GM21529 (cell line): ENCODE results near the gene DUSP2.

Experiments used
- ATAC-seq: cut with Tn5 transposase; IDR thresholded peaks from one replicate; pipeline ENCODE4 v1.9.1; 2021; ENCODE audit not compliant: unreplicated experiment

DUSP2 gene

GRCh38 chr2:96145036-96145847, at the start of gene DUSP2:
Gene DUSP2 (minus strand): TSS chr2:96145440. CDS start chr2:96145354, 86 bp downstream.
- ATAC-seq: peak; percentile 47

- no peak for ATAC-seq
Measured at GRCh38 chr2:96191937-96192670, 46.9 kb upstream of the DUSP2 start.

- ATAC-seq: no peak
Measured at GRCh38 chr2:96188821-96189526, 43.7 kb upstream of the DUSP2 start.

GRCh38 chr2:96186562-96186961, 41.3 kb upstream of the DUSP2 start:
- ATAC-seq: no peak

GRCh38 chr2:96185516-96185915, 40.3 kb upstream of the DUSP2 start:
- ATAC-seq: no peak

- ATAC-seq: no peak
Measured at GRCh38 chr2:96184989-96185388, 39.7 kb upstream of the DUSP2 start.

GRCh38 chr2:96184188-96184587, 38.9 kb upstream of the DUSP2 start:
- no peak for ATAC-seq

- no peak for ATAC-seq
Measured at GRCh38 chr2:96181529-96181928, 36.3 kb upstream of the DUSP2 start.

- ATAC-seq: no peak
Measured at GRCh38 chr2:96180521-96180920, 35.3 kb upstream of the DUSP2 start.

GRCh38 chr2:96180002-96180401, 34.8 kb upstream of the DUSP2 start:
- no peak for ATAC-seq

GRCh38 chr2:96176661-96177060, 31.4 kb upstream of the DUSP2 start:
- ATAC-seq: no peak

GRCh38 chr2:96175951-96176350, 30.7 kb upstream of the DUSP2 start:
- no peak for ATAC-seq

GRCh38 chr2:96174251-96175144, 29.3 kb upstream of the DUSP2 start:
- ATAC-seq: peak; percentile 83

- no peak for ATAC-seq
Measured at GRCh38 chr2:96171831-96172230, 26.6 kb upstream of the DUSP2 start.

GRCh38 chr2:96170626-96171025, 25.4 kb upstream of the DUSP2 start:
- ATAC-seq: no peak

- ATAC-seq: no peak
Measured at GRCh38 chr2:96169868-96170507, 24.7 kb upstream of the DUSP2 start.

- ATAC-seq: no peak
Measured at GRCh38 chr2:96167407-96168013, 22.3 kb upstream of the DUSP2 start.

GRCh38 chr2:96164459-96165184, 19.4 kb upstream of the DUSP2 start:
- peak; percentile 71 for ATAC-seq
